Caco-2 (cell line): ENCODE data around the gene TLR8. TPM values are rescaled to one million over a fixed set of nuclear protein-coding genes. Genes with fewer than 3 reads are reported as not detected.

ENCODE experiments used
- BruUV-seq: library from RNA; stranded (reverse); fragments of 400-500 nt; replicated peaks from 2 replicates; lab custom pipeline; 2021; lab: Mats Ljungman, UMichigan
- CTCF ChIA-PET: fragments of 300-600 bp; sonication (Branson Sonifier 250); formaldehyde crosslinking; loops from one replicate; lab custom pipeline; 2022; ENCODE audit warnings: antibody characterized with exemption; lab: Charles Lee
- POLR2A ChIA-PET: fragments of 300-600 bp; sonication (Branson Sonifier 250); formaldehyde crosslinking; loops from one replicate; lab custom pipeline; 2022; ENCODE audit warnings: antibody characterized with exemption; lab: Charles Lee
- DNase-seq, 2 experiments: peaks; one replicate each; pipeline versions ENCODE4 v3.0.0 to v3.0.0-alpha.2; 2020 to 2022
- H3K27me3 ChIP-seq: replicated peaks from 2 replicates; pipeline ENCODE4 v1.6.0; 2011; ENCODE audit warnings: low read length; ENCODE audit not compliant: control insufficient read depth, insufficient read depth
- H3K36me3 ChIP-seq: 2 replicates; pipeline ENCODE4 v1.5.1; 2011; ENCODE audit warnings: low read length; ENCODE audit not compliant: control insufficient read depth, insufficient read depth
- H3K4me1 ChIP-seq: fragments of 250-450 bp; sonication (Bioruptor Pico); 2 replicates; pipeline ENCODE4 v1.5.1; 2020; ENCODE audit warnings: mild to moderate bottlenecking
- H3K4me3 ChIP-seq: 2 replicates; pipeline ENCODE4 v1.5.1; 2011; ENCODE audit warnings: low read depth, mild to moderate bottlenecking, control low read depth, low read length
- H3K9me3 ChIP-seq: fragments of 250-450 bp; sonication (Bioruptor Pico); 2 replicates; pipeline ENCODE4 v1.5.1; 2020; ENCODE audit warnings: mild to moderate bottlenecking, moderate library complexity
- H3K27ac Mint-ChIP-seq: one replicate; pipeline ENCODE4 v1.8.0; 2022; ENCODE audit warnings: mixed read lengths; ENCODE audit not compliant: unreplicated experiment
- H3K27me3 Mint-ChIP-seq: one replicate; pipeline ENCODE4 v1.8.0; 2022; ENCODE audit warnings: mixed read lengths; ENCODE audit not compliant: insufficient read depth, unreplicated experiment
- H3K36me3 Mint-ChIP-seq: one replicate; pipeline ENCODE4 v1.8.0; 2022; ENCODE audit warnings: mild to moderate bottlenecking, mixed read lengths; ENCODE audit not compliant: insufficient read depth, unreplicated experiment
- H3K4me1 Mint-ChIP-seq: one replicate; pipeline ENCODE4 v1.8.0; 2022; ENCODE audit warnings: low read depth, mixed read lengths; ENCODE audit not compliant: unreplicated experiment
- H3K4me3 Mint-ChIP-seq: one replicate; pipeline ENCODE4 v1.8.0; 2022; ENCODE audit warnings: mild to moderate bottlenecking, moderate library complexity, mixed read lengths; ENCODE audit not compliant: unreplicated experiment
- H3K9me3 Mint-ChIP-seq: one replicate; pipeline ENCODE4 v1.8.0; 2022; ENCODE audit warnings: mixed read lengths; ENCODE audit not compliant: unreplicated experiment
- intact Hi-C: fragments of 100-400 bp; cut with micrococcal nuclease; formaldehyde crosslinking; loops from one replicate; pipeline ENCODE4 v1.10.0; 2022; ENCODE audit not compliant: unreplicated experiment
- total RNA-seq: library from RNA; stranded (reverse); gene quantifications from 2 replicates; pipeline ENCODE4 v1.2.3, GENCODE V29; 2022
- TF ChIP-seq, protein P1 (sequence below), 2 experiments: fragments of 200-600 bp in 1 of 2; IDR thresholded peaks; 1 replicate in 1 of 2; 2 replicates in 1 of 2; pipeline versions ENCODE4 v1.5.1 to v1.8.0; 2011 to 2022; ENCODE audit warnings: antibody characterized with exemption in 1 of 2, control low read depth in 1 of 2, inconsistent platforms in 1 of 2, low read depth in 1 of 2, low read length in 1 of 2, mild to moderate bottlenecking in 1 of 2, moderate library complexity in 1 of 2; ENCODE audit not compliant: insufficient read depth in 1 of 2, severe bottlenecking in 1 of 2, unreplicated experiment in 1 of 2

The TLR8 gene
- total RNA-seq, 1 experiment from 2014 or later, result not detected

DNA sequence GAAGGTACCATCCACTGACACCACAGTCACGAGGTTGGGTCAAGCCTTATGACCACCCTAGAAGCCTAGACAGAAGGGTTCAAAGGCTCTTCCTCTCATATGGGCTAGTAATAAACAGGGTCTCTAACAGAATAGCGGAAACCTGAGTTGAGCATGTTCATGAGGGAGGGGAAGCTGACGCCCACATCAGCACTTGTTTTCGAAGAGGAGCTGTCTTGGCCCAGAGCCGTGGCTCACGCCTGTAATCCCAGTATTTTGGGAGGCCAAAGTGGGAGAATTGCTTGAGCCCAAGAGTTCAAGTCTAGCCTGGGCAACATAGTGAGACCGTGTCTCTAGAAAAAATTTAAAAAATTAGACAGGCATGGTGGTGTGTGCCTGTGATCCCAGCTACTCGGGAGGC lies 47.0 kb downstream of the TLR8 start:
- no peaks in the 10 kb centered on the region for H3K27me3 ChIP-seq
- TF ChIP-seq, protein P1, sequence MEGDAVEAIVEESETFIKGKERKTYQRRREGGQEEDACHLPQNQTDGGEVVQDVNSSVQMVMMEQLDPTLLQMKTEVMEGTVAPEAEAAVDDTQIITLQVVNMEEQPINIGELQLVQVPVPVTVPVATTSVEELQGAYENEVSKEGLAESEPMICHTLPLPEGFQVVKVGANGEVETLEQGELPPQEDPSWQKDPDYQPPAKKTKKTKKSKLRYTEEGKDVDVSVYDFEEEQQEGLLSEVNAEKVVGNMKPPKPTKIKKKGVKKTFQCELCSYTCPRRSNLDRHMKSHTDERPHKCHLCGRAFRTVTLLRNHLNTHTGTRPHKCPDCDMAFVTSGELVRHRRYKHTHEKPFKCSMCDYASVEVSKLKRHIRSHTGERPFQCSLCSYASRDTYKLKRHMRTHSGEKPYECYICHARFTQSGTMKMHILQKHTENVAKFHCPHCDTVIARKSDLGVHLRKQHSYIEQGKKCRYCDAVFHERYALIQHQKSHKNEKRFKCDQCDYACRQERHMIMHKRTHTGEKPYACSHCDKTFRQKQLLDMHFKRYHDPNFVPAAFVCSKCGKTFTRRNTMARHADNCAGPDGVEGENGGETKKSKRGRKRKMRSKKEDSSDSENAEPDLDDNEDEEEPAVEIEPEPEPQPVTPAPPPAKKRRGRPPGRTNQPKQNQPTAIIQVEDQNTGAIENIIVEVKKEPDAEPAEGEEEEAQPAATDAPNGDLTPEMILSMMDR (IDR thresholded peaks at IDR 0.05; ENCODE audit: insufficient read depth in 1 of 2, low read depth in 1 of 2, low read length in 1 of 2, severe bottlenecking in 1 of 2, unreplicated experiment in 1 of 2), result no peak
- POLR2A ChIA-PET, result no interaction called here
- no peak overlapping the region for H3K4me3 Mint-ChIP-seq
- CTCF ChIA-PET, result no interaction called here
- no peaks in the 10 kb centered on the region for H3K27me3 Mint-ChIP-seq
- H3K36me3 ChIP-seq, result no peaks in the 10 kb centered on the region
- no peak for DNase-seq
- H3K36me3 Mint-ChIP-seq, result no peaks in the 10 kb centered on the region
- no peak overlapping the region for H3K27ac Mint-ChIP-seq
- peaks cover 10% of the 10 kb centered on the region for H3K4me1 ChIP-seq
- H3K4me1 Mint-ChIP-seq, result no peaks in the 10 kb centered on the region
- BruUV-seq, result no TSS peak
- no peaks in the 10 kb centered on the region for H3K9me3 Mint-ChIP-seq
- intact Hi-C loops, result no loop called here
- no peaks in the 10 kb centered on the region for H3K9me3 ChIP-seq
- no peak overlapping the region for H3K4me3 ChIP-seq

- Mint-ChIP-seq H3K4me1 (no peaks in the 10 kb centered on the region), H3K36me3 (no peaks in the 10 kb centered on the region), H3K4me3 (no peak overlapping the region), H3K9me3 (no peaks in the 10 kb centered on the region), H3K27ac (no peak overlapping the region), H3K27me3 (no peaks in the 10 kb centered on the region)
- POLR2A ChIA-PET, result no interaction called here
- CTCF ChIA-PET, result no interaction called here
- Histone ChIP-seq H3K36me3 (no peaks in the 10 kb centered on the region), H3K9me3 (no peaks in the 10 kb centered on the region), H3K4me3 (no peak overlapping the region), H3K4me1 (0 out of 2 replicates have a peak, but pooled peaks cover 6% of the 10 kb centered on the region), H3K27me3 (no peaks in the 10 kb centered on the region)
- BruUV-seq, result no TSS peak
- DNase-seq, result no peak
- TF ChIP-seq, protein P1 (IDR thresholded peaks at IDR 0.05; ENCODE audit: insufficient read depth in 1 of 2, low read depth in 1 of 2, low read length in 1 of 2, severe bottlenecking in 1 of 2, unreplicated experiment in 1 of 2), result no peak
- intact Hi-C loops, result no loop called here
These were observed 48.0 kb downstream of the TLR8 start for GRCh38 chrX:12954376-12954775.

- TF ChIP-seq, protein P1 (IDR thresholded peaks at IDR 0.05; ENCODE audit: insufficient read depth in 1 of 2, low read depth in 1 of 2, low read length in 1 of 2, severe bottlenecking in 1 of 2, unreplicated experiment in 1 of 2), result no peak
- no peak overlapping the region for H3K27ac Mint-ChIP-seq
- Histone ChIP-seq H3K4me1 (0 out of 2 replicates have a peak, but pooled peaks cover 6% of the 10 kb centered on the region), H3K27me3 (no peaks in the 10 kb centered on the region), H3K9me3 (no peaks in the 10 kb centered on the region), H3K36me3 (no peaks in the 10 kb centered on the region), H3K4me3 (no peak overlapping the region)
- H3K9me3 Mint-ChIP-seq, result no peaks in the 10 kb centered on the region
- H3K27me3 Mint-ChIP-seq, result no peaks in the 10 kb centered on the region
- intact Hi-C loops, result no loop called here
- no peaks in the 10 kb centered on the region for H3K4me1 Mint-ChIP-seq
- no peaks in the 10 kb centered on the region for H3K36me3 Mint-ChIP-seq
- CTCF ChIA-PET, result no interaction called here
- no peak overlapping the region for H3K4me3 Mint-ChIP-seq
- no TSS peak for BruUV-seq
- POLR2A ChIA-PET, result no interaction called here
- DNase-seq, result no peak
These were observed 48.6 kb downstream of the TLR8 start for GRCh38 chrX:12954981-12955380.
